SK-N-SH treated with all-trans-retinoic acid at 6 μM for 48 hours (cell line): Measurements from ENCODE around the gene CDCA5.

Experiments
- ATAC-seq: fragments of 200-7000 bp; cut with Tn5 transposase; 3 replicates; pipeline ENCODE4 v1.9.1; 2020; ENCODE audit warnings: mild to moderate bottlenecking, moderate library complexity
- ARNTL ChIP-seq: fragments of 450-650 bp; formaldehyde crosslinking; IDR thresholded peaks from 2 replicates; pipeline ENCODE4 v1.5.0; 2020; ENCODE audit warnings: low read depth, mild to moderate bottlenecking, moderate library complexity, borderline replicate concordance
- CSDC2 ChIP-seq: fragments of 250-450 bp; sonication (Bioruptor Pico); IDR thresholded peaks from 2 replicates; pipeline ENCODE4 v1.5.0; 2020; ENCODE audit warnings: mild to moderate bottlenecking, moderate library complexity
- ESRRG ChIP-seq: fragments of 250-450 bp; sonication (Bioruptor Pico); IDR thresholded peaks from 2 replicates; pipeline ENCODE4 v1.6.1; 2021; ENCODE audit warnings: mild to moderate bottlenecking
- GLIS3 ChIP-seq: fragments of 250-450 bp; sonication (Bioruptor Pico); IDR thresholded peaks from 2 replicates; pipeline ENCODE4 v1.5.0; 2020; ENCODE audit warnings: mild to moderate bottlenecking, moderate library complexity
- ISL1 ChIP-seq: fragments of 250-450 bp; sonication (Bioruptor Pico); IDR thresholded peaks from 2 replicates; pipeline ENCODE4 v2.1.2; 2022; ENCODE audit warnings: mild to moderate bottlenecking, moderate library complexity
- OSR1 ChIP-seq: fragments of 250-450 bp; sonication (Bioruptor Pico); IDR thresholded peaks from 2 replicates; pipeline ENCODE4 v1.8.0; 2022; ENCODE audit warnings: moderate library complexity, mild to moderate bottlenecking, inconsistent platforms
- PPARA ChIP-seq: fragments of 250-450 bp; sonication (Bioruptor Pico); IDR thresholded peaks from 2 replicates; pipeline ENCODE4 v1.5.0; 2020; ENCODE audit warnings: mild to moderate bottlenecking, borderline replicate concordance
- RARB ChIP-seq: fragments of 250-450 bp; sonication (Bioruptor Pico); IDR thresholded peaks from 2 replicates; pipeline ENCODE4 v1.8.0; 2021; ENCODE audit warnings: mild to moderate bottlenecking, moderate library complexity
- SNAI2 ChIP-seq: fragments of 250-450 bp; sonication (Bioruptor Pico); IDR thresholded peaks from 2 replicates; pipeline ENCODE4 v1.5.0; 2020; ENCODE audit warnings: mild to moderate bottlenecking, moderate library complexity
- TCF4 ChIP-seq: fragments of 250-450 bp; sonication (Bioruptor Pico); IDR thresholded peaks from 2 replicates; pipeline ENCODE4 v1.8.0; 2021; ENCODE audit warnings: mild to moderate bottlenecking, moderate library complexity, borderline replicate concordance
- TOX ChIP-seq: fragments of 250-450 bp; sonication (Bioruptor Pico); IDR thresholded peaks from 2 replicates; pipeline ENCODE4 v1.8.0; 2021; ENCODE audit warnings: mild to moderate bottlenecking, moderate library complexity, borderline replicate concordance
- ZC3H10 ChIP-seq: fragments of 250-450 bp; sonication (Bioruptor Pico); IDR thresholded peaks from 2 replicates; pipeline ENCODE4 v1.5.1; 2021; ENCODE audit warnings: mild to moderate bottlenecking, moderate library complexity
- ZFP30 ChIP-seq: fragments of 450-650 bp; formaldehyde crosslinking; IDR thresholded peaks from 2 replicates; pipeline ENCODE4 v1.5.0; 2022; ENCODE audit warnings: mild to moderate bottlenecking, moderate library complexity
- ZNF565 ChIP-seq: fragments of 450-650 bp; formaldehyde crosslinking; conservative IDR thresholded peaks from 2 replicates; pipeline ENCODE4 v1.5.0; 2020; ENCODE audit warnings: low read depth, mild to moderate bottlenecking, moderate library complexity
- ZNF70 ChIP-seq: fragments of 450-650 bp; formaldehyde crosslinking; IDR thresholded peaks from 2 replicates; pipeline ENCODE4 v1.5.0; 2020; ENCODE audit warnings: mild to moderate bottlenecking, moderate library complexity
- ZNF8 ChIP-seq: fragments of 450-650 bp; formaldehyde crosslinking; IDR thresholded peaks from 2 replicates; pipeline ENCODE4 v1.5.0; 2020; ENCODE audit warnings: mild to moderate bottlenecking, moderate library complexity
- TF ChIP-seq, protein P1 (sequence below): fragments of 250-450 bp; sonication (Bioruptor Pico); IDR thresholded peaks from 2 replicates; pipeline ENCODE4 v1.8.0; 2020; ENCODE audit warnings: mild to moderate bottlenecking, moderate library complexity, borderline replicate concordance
- TF ChIP-seq, protein P2 (sequence below): fragments of 250-450 bp; sonication (Bioruptor Pico); IDR thresholded peaks from 2 replicates; pipeline ENCODE4 v1.5.0; 2020; ENCODE audit warnings: mild to moderate bottlenecking, moderate library complexity
- TF ChIP-seq, protein P3 (sequence below): fragments of 250-450 bp; sonication (Bioruptor Pico); IDR thresholded peaks from 2 replicates; pipeline ENCODE4 v1.8.0; 2021; ENCODE audit warnings: low read depth, mild to moderate bottlenecking, moderate library complexity, borderline replicate concordance
- TF ChIP-seq, protein P4 (sequence below): fragments of 250-450 bp; sonication (Bioruptor Pico); IDR thresholded peaks from 2 replicates; pipeline ENCODE4 v1.5.1; 2021; ENCODE audit warnings: mild to moderate bottlenecking, moderate library complexity
- TF ChIP-seq, protein P5 (sequence below): fragments of 250-450 bp; sonication (Bioruptor Pico); IDR thresholded peaks from 2 replicates; pipeline ENCODE4 v1.5.1; 2020; ENCODE audit warnings: low read depth, mild to moderate bottlenecking, moderate library complexity

The CDCA5 gene

DNA sequence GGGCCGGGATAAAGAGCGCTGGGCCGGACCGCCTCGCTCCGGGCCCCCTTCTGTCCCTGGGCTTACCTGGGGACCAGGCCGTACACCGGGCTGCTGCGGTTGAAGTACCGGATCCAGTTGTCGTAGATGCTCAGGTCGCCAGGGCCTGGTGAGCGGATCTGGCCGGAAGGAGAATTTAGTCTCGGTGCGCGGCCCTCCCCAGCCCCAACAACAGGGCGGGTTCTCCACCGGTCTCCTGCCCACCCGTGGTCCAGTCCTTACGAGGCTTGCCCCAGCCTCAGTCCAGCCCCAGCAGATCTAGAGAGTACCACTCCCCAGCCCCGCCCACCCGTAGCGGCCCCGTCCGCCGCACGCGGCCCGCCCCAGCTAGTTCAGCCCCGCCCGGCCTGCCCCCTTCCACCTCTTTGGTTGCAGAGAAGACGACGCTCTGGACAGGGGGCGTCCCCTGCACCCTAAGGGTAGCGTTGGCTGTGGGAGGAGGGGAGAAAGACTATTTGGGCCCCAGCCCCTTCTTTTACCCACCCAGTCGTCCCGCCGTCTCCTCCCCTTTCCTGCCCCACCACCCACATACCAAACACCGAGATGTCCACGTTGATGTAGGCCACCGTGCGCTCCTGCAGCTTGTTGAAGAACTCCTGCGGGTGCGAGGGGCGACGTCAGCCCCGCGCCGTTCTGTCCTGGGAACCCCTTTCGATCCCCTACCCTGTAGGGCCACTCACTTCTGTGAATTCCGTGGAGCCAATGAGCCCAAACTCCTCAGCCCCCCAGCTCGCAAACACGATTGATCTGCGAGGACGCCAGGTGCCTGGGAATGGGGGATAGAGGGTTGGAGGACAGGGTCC lies 36.0 kb downstream of the CDCA5 start:
- no peak for TF ChIP-seq PPARA (CRISPR knock-in tag)
- no peak for TF ChIP-seq GLIS3 (CRISPR knock-in tag)
- TF ChIP-seq, all 23 proteins: peak for 0
- ATAC-seq, result no peak

DNA sequence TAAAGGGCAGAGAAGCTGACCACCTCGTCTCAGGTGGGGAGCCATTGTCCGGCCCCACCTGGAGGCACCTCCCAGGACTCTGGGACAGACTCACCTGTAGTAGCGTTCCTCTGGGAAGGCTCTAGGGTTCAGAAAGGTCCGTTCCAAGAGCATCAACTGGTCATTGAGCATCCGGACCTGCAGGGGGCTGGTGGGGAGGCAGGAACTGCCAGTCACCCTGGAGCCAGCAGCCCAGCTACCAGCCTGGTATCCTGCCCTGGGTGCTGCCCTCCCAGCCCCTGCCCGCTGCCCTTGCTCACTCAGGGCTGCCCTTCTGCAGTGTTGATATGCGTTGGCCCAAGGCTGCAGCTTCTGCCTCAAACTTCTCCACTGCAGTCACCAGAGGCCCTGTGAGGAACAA lies 38.1 kb downstream of the CDCA5 start:
- no peak for TF ChIP-seq RARB (CRISPR knock-in tag)
- no peak for TF ChIP-seq ZNF565
- TF ChIP-seq, protein P1, sequence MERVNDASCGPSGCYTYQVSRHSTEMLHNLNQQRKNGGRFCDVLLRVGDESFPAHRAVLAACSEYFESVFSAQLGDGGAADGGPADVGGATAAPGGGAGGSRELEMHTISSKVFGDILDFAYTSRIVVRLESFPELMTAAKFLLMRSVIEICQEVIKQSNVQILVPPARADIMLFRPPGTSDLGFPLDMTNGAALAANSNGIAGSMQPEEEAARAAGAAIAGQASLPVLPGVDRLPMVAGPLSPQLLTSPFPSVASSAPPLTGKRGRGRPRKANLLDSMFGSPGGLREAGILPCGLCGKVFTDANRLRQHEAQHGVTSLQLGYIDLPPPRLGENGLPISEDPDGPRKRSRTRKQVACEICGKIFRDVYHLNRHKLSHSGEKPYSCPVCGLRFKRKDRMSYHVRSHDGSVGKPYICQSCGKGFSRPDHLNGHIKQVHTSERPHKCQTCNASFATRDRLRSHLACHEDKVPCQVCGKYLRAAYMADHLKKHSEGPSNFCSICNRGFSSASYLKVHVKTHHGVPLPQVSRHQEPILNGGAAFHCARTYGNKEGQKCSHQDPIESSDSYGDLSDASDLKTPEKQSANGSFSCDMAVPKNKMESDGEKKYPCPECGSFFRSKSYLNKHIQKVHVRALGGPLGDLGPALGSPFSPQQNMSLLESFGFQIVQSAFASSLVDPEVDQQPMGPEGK (CRISPR knock-in tag), result no peak
- TF ChIP-seq, protein P2, sequence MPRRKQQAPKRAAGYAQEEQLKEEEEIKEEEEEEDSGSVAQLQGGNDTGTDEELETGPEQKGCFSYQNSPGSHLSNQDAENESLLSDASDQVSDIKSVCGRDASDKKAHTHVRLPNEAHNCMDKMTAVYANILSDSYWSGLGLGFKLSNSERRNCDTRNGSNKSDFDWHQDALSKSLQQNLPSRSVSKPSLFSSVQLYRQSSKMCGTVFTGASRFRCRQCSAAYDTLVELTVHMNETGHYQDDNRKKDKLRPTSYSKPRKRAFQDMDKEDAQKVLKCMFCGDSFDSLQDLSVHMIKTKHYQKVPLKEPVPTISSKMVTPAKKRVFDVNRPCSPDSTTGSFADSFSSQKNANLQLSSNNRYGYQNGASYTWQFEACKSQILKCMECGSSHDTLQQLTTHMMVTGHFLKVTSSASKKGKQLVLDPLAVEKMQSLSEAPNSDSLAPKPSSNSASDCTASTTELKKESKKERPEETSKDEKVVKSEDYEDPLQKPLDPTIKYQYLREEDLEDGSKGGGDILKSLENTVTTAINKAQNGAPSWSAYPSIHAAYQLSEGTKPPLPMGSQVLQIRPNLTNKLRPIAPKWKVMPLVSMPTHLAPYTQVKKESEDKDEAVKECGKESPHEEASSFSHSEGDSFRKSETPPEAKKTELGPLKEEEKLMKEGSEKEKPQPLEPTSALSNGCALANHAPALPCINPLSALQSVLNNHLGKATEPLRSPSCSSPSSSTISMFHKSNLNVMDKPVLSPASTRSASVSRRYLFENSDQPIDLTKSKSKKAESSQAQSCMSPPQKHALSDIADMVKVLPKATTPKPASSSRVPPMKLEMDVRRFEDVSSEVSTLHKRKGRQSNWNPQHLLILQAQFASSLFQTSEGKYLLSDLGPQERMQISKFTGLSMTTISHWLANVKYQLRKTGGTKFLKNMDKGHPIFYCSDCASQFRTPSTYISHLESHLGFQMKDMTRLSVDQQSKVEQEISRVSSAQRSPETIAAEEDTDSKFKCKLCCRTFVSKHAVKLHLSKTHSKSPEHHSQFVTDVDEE (CRISPR knock-in tag), result no peak
- TF ChIP-seq ZFP30, result no peak
- TF ChIP-seq, protein P3, sequence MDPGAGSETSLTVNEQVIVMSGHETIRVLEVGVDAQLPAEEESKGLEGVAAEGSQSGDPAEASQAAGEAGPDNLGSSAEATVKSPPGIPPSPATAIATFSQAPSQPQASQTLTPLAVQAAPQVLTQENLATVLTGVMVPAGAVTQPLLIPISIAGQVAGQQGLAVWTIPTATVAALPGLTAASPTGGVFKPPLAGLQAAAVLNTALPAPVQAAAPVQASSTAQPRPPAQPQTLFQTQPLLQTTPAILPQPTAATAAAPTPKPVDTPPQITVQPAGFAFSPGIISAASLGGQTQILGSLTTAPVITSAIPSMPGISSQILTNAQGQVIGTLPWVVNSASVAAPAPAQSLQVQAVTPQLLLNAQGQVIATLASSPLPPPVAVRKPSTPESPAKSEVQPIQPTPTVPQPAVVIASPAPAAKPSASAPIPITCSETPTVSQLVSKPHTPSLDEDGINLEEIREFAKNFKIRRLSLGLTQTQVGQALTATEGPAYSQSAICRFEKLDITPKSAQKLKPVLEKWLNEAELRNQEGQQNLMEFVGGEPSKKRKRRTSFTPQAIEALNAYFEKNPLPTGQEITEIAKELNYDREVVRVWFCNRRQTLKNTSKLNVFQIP (CRISPR knock-in tag), result no peak
- TF ChIP-seq ZNF8 (CRISPR knock-in tag), result no peak
- no peak for TF ChIP-seq TCF4 (CRISPR knock-in tag)
- no peak for TF ChIP-seq ISL1 (CRISPR knock-in tag)
- ATAC-seq, result no peak

DNA sequence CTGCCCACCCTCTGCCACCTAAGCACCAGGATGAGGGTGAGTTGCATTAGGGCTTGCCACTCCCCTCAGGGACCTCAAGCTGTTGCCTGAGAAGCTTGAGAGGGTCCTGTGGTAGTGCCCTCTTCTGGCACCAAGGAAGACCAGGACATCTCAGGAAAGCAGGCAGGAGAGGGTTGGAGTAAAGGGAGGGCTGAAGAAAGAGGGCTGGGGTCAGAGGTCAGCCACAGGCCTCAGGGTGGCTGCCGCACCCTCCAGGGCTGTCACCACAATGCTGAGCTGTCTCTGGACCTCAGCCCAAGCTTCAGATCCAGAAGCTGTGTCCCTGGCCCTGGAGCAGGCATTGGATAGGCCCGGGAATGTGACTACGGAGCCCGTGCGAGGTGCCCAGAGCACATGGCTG lies 38.8 kb downstream of the CDCA5 start:
- TF ChIP-seq, protein P4, sequence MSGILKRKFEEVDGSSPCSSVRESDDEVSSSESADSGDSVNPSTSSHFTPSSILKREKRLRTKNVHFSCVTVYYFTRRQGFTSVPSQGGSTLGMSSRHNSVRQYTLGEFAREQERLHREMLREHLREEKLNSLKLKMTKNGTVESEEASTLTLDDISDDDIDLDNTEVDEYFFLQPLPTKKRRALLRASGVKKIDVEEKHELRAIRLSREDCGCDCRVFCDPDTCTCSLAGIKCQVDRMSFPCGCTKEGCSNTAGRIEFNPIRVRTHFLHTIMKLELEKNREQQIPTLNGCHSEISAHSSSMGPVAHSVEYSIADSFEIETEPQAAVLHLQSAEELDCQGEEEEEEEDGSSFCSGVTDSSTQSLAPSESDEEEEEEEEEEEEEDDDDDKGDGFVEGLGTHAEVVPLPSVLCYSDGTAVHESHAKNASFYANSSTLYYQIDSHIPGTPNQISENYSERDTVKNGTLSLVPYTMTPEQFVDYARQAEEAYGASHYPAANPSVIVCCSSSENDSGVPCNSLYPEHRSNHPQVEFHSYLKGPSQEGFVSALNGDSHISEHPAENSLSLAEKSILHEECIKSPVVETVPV, result no peak
- no peak for TF ChIP-seq ZC3H10 (CRISPR knock-in tag)
- no peak for TF ChIP-seq ZNF565
- no peak for TF ChIP-seq SNAI2 (CRISPR knock-in tag)
- TF ChIP-seq TCF4 (CRISPR knock-in tag), result no peak
- no peak for TF ChIP-seq TOX (CRISPR knock-in tag)
- TF ChIP-seq, protein P5, sequence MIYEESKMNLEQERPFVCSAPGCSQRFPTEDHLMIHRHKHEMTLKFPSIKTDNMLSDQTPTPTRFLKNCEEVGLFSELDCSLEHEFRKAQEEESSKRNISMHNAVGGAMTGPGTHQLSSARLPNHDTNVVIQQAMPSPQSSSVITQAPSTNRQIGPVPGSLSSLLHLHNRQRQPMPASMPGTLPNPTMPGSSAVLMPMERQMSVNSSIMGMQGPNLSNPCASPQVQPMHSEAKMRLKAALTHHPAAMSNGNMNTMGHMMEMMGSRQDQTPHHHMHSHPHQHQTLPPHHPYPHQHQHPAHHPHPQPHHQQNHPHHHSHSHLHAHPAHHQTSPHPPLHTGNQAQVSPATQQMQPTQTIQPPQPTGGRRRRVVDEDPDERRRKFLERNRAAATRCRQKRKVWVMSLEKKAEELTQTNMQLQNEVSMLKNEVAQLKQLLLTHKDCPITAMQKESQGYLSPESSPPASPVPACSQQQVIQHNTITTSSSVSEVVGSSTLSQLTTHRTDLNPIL, result no peak
- TF ChIP-seq ZNF70, result no peak
- TF ChIP-seq, protein P3 (CRISPR knock-in tag), result no peak
- TF ChIP-seq ESRRG, result no peak
- no peak for TF ChIP-seq CSDC2 (CRISPR knock-in tag)
- TF ChIP-seq OSR1 (CRISPR knock-in tag), result no peak
- TF ChIP-seq ZFP30, result no peak
- TF ChIP-seq ARNTL, result no peak
- ATAC-seq, result no peak
